ENCODE measurements around the gene COA8. TPM values are rescaled to one million over a fixed set of nuclear protein-coding genes. Genes with fewer than 3 reads are reported as not detected.

Gene COA8
- total and polyA plus RNA-seq, 9 of the 15 experiments (the other 6 are each of a cell fraction or from before 2014, with no cell fraction given), result 5.0 to 35.3 (median 25.7) TPM

- no peak for TF ChIP-seq ZNF583 (CRISPR knock-in tag; IDR thresholded peaks at IDR 0.05)
- no peak for TF ChIP-seq FOSL1 (tag; conservative IDR thresholded peaks at IDR 0.05)
- no peak for TF ChIP-seq ZMIZ1 (IDR thresholded peaks at IDR 0.05; ENCODE audit: low read depth in 2 of 2, low read length in 2 of 2)
- no peak for TF ChIP-seq ZNF384 (IDR thresholded peaks at IDR 0.05; ENCODE audit: low read depth, low read length)
- no peak for TF ChIP-seq ZNF347 (CRISPR knock-in tag; IDR thresholded peaks at IDR 0.05; ENCODE audit: low read depth)
These were observed 15.3 kb upstream of the COA8 start (continued) for GRCh38 chr14:103547455-103547940.

- H3K27ac ChIP-seq (ENCODE audit: extremely low read depth, low read depth, low read length), result no peak overlapping the region
- no peak for FAIRE-seq
- H3K4me3 ChIP-seq, result no peak overlapping the region
- DNase-seq (ENCODE audit: extremely low read depth in 1 of 4, low spot score in 3 of 4), result no peak
- H3K36me3 ChIP-seq (ENCODE audit: control insufficient read depth, insufficient read depth, low read length), result no peaks in the 10 kb centered on the region
- no peak overlapping the region for H3K9ac ChIP-seq (ENCODE audit: insufficient read depth in 1 of 2, low read depth in 2 of 2, low read length in 2 of 2)
- 13% methylated on average over 3 of the region's 18 CpGs for WGBS (ENCODE audit: insufficient coverage, low coverage, missing lambda C conversion rate)
- no peak for ATAC-seq
- no peaks in the 10 kb centered on the region for H3K27me3 ChIP-seq (ENCODE audit: control insufficient read depth in 2 of 2, insufficient read depth in 2 of 2, low read length in 2 of 2)
- POLR2A ChIA-PET, result interaction anchor here (0.5 to 0.9 kb wide), 2 partner anchors 14 to 25 kb away, joined by 3 to 4 read pairs; no protein-coding TSS in a partner anchor
- no peaks in the 10 kb centered on the region for H3K9me1 ChIP-seq (ENCODE audit: control insufficient read depth, insufficient read depth, low read length)
- no peaks in the 10 kb centered on the region for H3K9me3 ChIP-seq (replicated peaks; ENCODE audit: control insufficient read depth, insufficient read depth, low read depth, low read length)
- no peak overlapping the region for H2AFZ ChIP-seq (ENCODE audit: low read depth, low read length)
- H3K79me2 ChIP-seq (ENCODE audit: control insufficient read depth, insufficient read depth, low read length), result no peaks in the 10 kb centered on the region
- BruUV-seq (replicated peaks), result no TSS peak
- H4K20me1 ChIP-seq (replicated peaks; ENCODE audit: control insufficient read depth, insufficient read depth, low read length), result peaks cover 7% of the 10 kb centered on the region
- CTCF ChIA-PET (ENCODE audit: low intra/inter-chr PET ratio), result no interaction called here
- peaks cover 0 to 76% of the 10 kb centered on the region in 2 experiments; a peak in 2 of 5 replicates for H3K4me1 ChIP-seq (replicated peaks in 1 of 2; ENCODE audit: control insufficient read depth in 2 of 2, insufficient read depth in 2 of 2, low read length in 2 of 2)
- TF ChIP-seq NFE2 (IDR thresholded peaks at IDR 0.05; ENCODE audit: low read depth) (no peak), CTCF (IDR thresholded peaks at IDR 0.05 in 2 of 3, conservative IDR thresholded peaks at IDR 0.05 in 1 of 3; ENCODE audit: insufficient read depth in 2 of 3, low read depth in 1 of 3, low read length in 3 of 3) (no peak), ZNF124 (CRISPR knock-in tag; IDR thresholded peaks at IDR 0.05) (no peak), ZBED1 (IDR thresholded peaks at IDR 0.05) (no peak), KLF1 (tag; IDR thresholded peaks at IDR 0.05) (no peak)
- H3K4me2 ChIP-seq (ENCODE audit: insufficient read depth, low read length), result no peak overlapping the region
- intact Hi-C loops (cut with micrococcal nuclease), result loop anchor here (5.0 to 10.0 kb wide), 2 partner anchors 46 to 473 kb away; no protein-coding TSS in a partner anchor
- in situ Hi-C loops (cut with MboI), result no loop called here
These were observed 14.8 kb upstream of the COA8 start for GRCh38 chr14:103547941-103548462.
